Thyroid gland (tissue), 4 donors: ENCODE results near the gene MMP14.

ENCODE experiments used
- POLR2A ChIP-seq, 2 donors: fragments of 450-650 bp; IDR thresholded peaks; one replicate each; pipeline ENCODE4 v1.6.1; 2017; ENCODE audit warnings: antibody characterized with exemption in 2 of 2, mild to moderate bottlenecking in 2 of 2, moderate library complexity in 1 of 2
- TF ChIP-seq, protein P1 (sequence below), 6 experiments: fragments of 200-600 bp in 3 of 6; fragments of 450-650 bp in 3 of 6; sonication (generic) in 3 of 6; IDR thresholded peaks; one replicate each; pipeline ENCODE4 v1.5.1; 2016 to 2019; ENCODE audit warnings: antibody characterized with exemption in 6 of 6, mild to moderate bottlenecking in 2 of 6, inconsistent platforms in 1 of 6, moderate library complexity in 1 of 6

DNA sequence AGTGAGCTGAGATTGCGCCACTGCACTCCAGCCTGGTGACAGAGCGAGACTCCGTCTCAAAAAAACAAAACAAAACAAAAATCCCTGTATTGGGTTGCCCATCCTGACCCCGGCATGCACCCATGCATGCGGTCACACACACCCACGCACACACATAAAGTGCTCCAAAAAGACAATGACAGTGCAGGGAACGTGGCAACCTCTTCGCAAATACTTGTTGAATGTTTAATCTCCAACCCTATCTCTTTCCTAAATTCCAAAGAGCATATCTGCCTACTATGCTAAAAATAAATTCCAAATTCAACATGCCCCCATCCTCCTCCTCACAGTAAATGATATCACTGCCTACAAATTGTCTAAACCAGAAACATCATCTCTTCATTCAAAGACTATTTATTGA is 34.7 kb upstream of the MMP14 start:
- TF ChIP-seq, protein P1, sequence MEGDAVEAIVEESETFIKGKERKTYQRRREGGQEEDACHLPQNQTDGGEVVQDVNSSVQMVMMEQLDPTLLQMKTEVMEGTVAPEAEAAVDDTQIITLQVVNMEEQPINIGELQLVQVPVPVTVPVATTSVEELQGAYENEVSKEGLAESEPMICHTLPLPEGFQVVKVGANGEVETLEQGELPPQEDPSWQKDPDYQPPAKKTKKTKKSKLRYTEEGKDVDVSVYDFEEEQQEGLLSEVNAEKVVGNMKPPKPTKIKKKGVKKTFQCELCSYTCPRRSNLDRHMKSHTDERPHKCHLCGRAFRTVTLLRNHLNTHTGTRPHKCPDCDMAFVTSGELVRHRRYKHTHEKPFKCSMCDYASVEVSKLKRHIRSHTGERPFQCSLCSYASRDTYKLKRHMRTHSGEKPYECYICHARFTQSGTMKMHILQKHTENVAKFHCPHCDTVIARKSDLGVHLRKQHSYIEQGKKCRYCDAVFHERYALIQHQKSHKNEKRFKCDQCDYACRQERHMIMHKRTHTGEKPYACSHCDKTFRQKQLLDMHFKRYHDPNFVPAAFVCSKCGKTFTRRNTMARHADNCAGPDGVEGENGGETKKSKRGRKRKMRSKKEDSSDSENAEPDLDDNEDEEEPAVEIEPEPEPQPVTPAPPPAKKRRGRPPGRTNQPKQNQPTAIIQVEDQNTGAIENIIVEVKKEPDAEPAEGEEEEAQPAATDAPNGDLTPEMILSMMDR (IDR thresholded peaks at IDR 0.05): no peak
- TF ChIP-seq POLR2A (IDR thresholded peaks at IDR 0.05): no peak
